DND-41 (cell line): ENCODE measurements around the gene MARCHF10.
"Not testable (repeated sequence)": the region's sequence is repeated elsewhere in the genome, so short reads cannot be mapped to it uniquely, and the experiment has no call there.

Experiments used
- ATAC-seq: fragments of 200-7000 bp; cut with Tn5 transposase; 3 replicates; pipeline ENCODE4 v1.9.1; 2021; ENCODE audit warnings: low read depth; ENCODE audit not compliant: insufficient read depth
- DNase-seq: peaks from one replicate; pipeline ENCODE4 v3.0.0-alpha.2; 2020
- H2AFZ ChIP-seq: 2 replicates; pipeline ENCODE4 v1.6.0; 2012; ENCODE audit warnings: low read depth, low read length
- H3K27ac ChIP-seq: 2 replicates; pipeline ENCODE4 v1.5.1; 2012; ENCODE audit warnings: low read length, inconsistent platforms
- H3K27me3 ChIP-seq: fragments of 200-600 bp; sonication (generic); 2 replicates; pipeline ENCODE4 v1.6.0; 2012; ENCODE audit warnings: low read length, mild to moderate bottlenecking, inconsistent platforms; ENCODE audit not compliant: insufficient read depth, poor library complexity
- H3K36me3 ChIP-seq: 2 replicates; pipeline ENCODE4 v1.5.1; 2012; ENCODE audit warnings: low read length, inconsistent platforms; ENCODE audit not compliant: insufficient read depth
- H3K4me1 ChIP-seq: 2 replicates; pipeline ENCODE4 v1.5.1; 2012; ENCODE audit warnings: mild to moderate bottlenecking, low read length; ENCODE audit not compliant: insufficient read depth
- H3K4me2 ChIP-seq: 2 replicates; pipeline ENCODE4 v1.6.0; 2012; ENCODE audit warnings: mild to moderate bottlenecking, moderate library complexity, low read length, inconsistent platforms; ENCODE audit not compliant: insufficient read depth
- H3K4me3 ChIP-seq, 2 experiments: fragments of 200-600 bp in 1 of 2; shearing (Covaris generic) in 1 of 2; 2 replicates each; pipeline ENCODE4 v1.5.1; 2012 to 2016; ENCODE audit warnings: inconsistent platforms in 2 of 2, low read length in 2 of 2, mild to moderate bottlenecking in 2 of 2, low read depth in 1 of 2, moderate library complexity in 1 of 2
- H3K79me2 ChIP-seq: 2 replicates; pipeline ENCODE4 v1.6.0; 2012; ENCODE audit warnings: low read length, inconsistent platforms; ENCODE audit not compliant: insufficient read depth
- H3K9ac ChIP-seq: 2 replicates; pipeline ENCODE4 v1.6.0; 2012; ENCODE audit warnings: low read depth, mild to moderate bottlenecking, inconsistent platforms, low read length, moderate library complexity
- H3K9me3 ChIP-seq: 2 replicates; pipeline ENCODE4 v1.5.1; 2012; ENCODE audit warnings: low read length, moderate library complexity, mild to moderate bottlenecking, inconsistent platforms; ENCODE audit not compliant: insufficient read depth, severe bottlenecking
- H4K20me1 ChIP-seq: 2 replicates; pipeline ENCODE4 v1.6.0; 2012; ENCODE audit warnings: low read length; ENCODE audit not compliant: insufficient read depth
- CTCF ChIP-seq: IDR thresholded peaks from 2 replicates; pipeline ENCODE4 v1.5.1; 2012; ENCODE audit warnings: borderline replicate concordance, low read length, moderate library complexity, mild to moderate bottlenecking; ENCODE audit not compliant: poor library complexity, severe bottlenecking; ENCODE audit errors: extremely low read depth
- EZH2 ChIP-seq: IDR thresholded peaks from 3 replicates; pipeline ENCODE4 v1.6.1; 2012; ENCODE audit warnings: borderline replicate concordance, low read depth, mild to moderate bottlenecking, moderate library complexity, low read length, inconsistent platforms; ENCODE audit not compliant: severe bottlenecking

The MARCHF10 gene

GRCh38 chr17:62832405-62832804 lies 24.3 kb upstream of the MARCHF10 start:
- H3K79me2 ChIP-seq, result no peaks in the 10 kb centered on the region
- no peak for DNase-seq
- no peak overlapping the region for H3K4me3 ChIP-seq
- H3K27ac ChIP-seq, result no peak overlapping the region
- no peak overlapping the region for H2AFZ ChIP-seq
- H4K20me1 ChIP-seq, result no peaks in the 10 kb centered on the region
- TF ChIP-seq CTCF (no peak), EZH2 (no peak)
- H3K27me3 ChIP-seq, result no peaks in the 10 kb centered on the region
- H3K9ac ChIP-seq, result no peak overlapping the region
- ATAC-seq, result no peak
- H3K4me2 ChIP-seq, result no peak overlapping the region
- no peaks in the 10 kb centered on the region for H3K36me3 ChIP-seq
- no peaks in the 10 kb centered on the region for H3K9me3 ChIP-seq
- no peaks in the 10 kb centered on the region for H3K4me1 ChIP-seq

- H3K79me2 ChIP-seq, H4K20me1 ChIP-seq, H3K4me1 ChIP-seq, H3K4me3 ChIP-seq, H3K4me2 ChIP-seq, H3K27me3 ChIP-seq, H3K36me3 ChIP-seq, H3K9me3 ChIP-seq, H2AFZ ChIP-seq, DNase-seq, ATAC-seq, H3K9ac ChIP-seq, H3K27ac ChIP-seq: not testable (repeated sequence)
Observed at GRCh38 chr17:62831066-62831465, 23.0 kb upstream of the MARCHF10 start.

GRCh38 chr17:62827746-62828485 lies 19.8 kb upstream of the MARCHF10 start:
- TF ChIP-seq EZH2 (no peak), CTCF (no peak)
- H3K4me1 ChIP-seq, result no peaks in the 10 kb centered on the region
- ATAC-seq, result no peak
- no peak for DNase-seq
- no peaks in the 10 kb centered on the region for H4K20me1 ChIP-seq
- H3K27me3 ChIP-seq, result no peaks in the 10 kb centered on the region
- no peaks in the 10 kb centered on the region for H3K79me2 ChIP-seq
- no peaks in the 10 kb centered on the region for H3K36me3 ChIP-seq
- no peak overlapping the region for H3K27ac ChIP-seq
- no peak overlapping the region for H3K4me3 ChIP-seq
- H3K9ac ChIP-seq, result no peak overlapping the region
- H2AFZ ChIP-seq, result no peak overlapping the region
- H3K9me3 ChIP-seq, result no peaks in the 10 kb centered on the region
- H3K4me2 ChIP-seq, result no peak overlapping the region

- DNase-seq (no peak), ATAC-seq (no peak)
- Histone ChIP-seq H3K4me2 (no peak overlapping the region), H3K79me2 (no peaks in the 10 kb centered on the region), H4K20me1 (no peaks in the 10 kb centered on the region), H3K36me3 (no peaks in the 10 kb centered on the region), H3K9me3 (no peaks in the 10 kb centered on the region), H3K9ac (no peak overlapping the region), H3K4me3 (no peak overlapping the region), H3K27ac (no peak overlapping the region), H3K27me3 (no peaks in the 10 kb centered on the region), H2AFZ (no peak overlapping the region), H3K4me1 (no peaks in the 10 kb centered on the region)
- TF ChIP-seq CTCF, result no peak
Observed at GRCh38 chr17:62826956-62827355, 18.8 kb upstream of the MARCHF10 start.
